Activated T-helper 1 cell treated with Interleukin-2 at 50 U/mL for 16 hours (primary cell): ENCODE data around the gene TAF11.
A peak's percentile ranks its signal among the peaks of the same experiment; 100 is the strongest.
"Not testable (repeated sequence)": the region's sequence is repeated elsewhere in the genome, so short reads cannot be mapped to it uniquely, and the experiment has no call there.

Source experiments
- DNase-seq: peaks from one replicate; pipeline ENCODE4 v3.0.0-alpha.2; 2020; ENCODE audit warnings: low read depth

Gene TAF11

DNA sequence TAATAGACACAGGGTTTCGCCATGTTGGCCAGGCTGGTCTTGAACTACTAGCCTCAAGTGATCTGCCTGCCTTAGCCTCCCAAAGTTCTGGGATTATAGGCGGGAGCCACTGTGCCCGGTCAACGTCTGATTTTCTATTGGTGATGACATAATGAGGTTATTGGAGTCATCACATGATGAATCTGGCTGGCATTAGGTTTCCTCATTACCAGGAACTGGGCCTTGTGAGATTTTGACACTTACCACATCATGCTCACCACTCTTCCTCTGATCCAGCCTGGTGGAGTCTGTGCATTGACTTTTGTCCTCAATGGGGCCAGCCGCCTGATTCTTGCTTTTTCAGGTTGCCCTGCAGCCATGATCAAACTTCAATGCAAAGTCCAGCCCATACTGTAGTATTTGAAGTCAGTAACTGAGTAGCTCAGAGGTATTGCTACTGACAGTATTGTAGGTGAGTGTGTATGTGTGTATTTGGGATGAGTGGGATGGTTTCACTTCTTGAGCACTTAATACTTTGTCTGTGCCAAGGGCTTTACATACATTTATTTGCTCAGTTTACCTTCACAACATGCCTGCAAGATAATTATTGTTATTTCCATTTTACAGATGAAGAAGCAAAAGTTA is 17.3 kb upstream of the TAF11 start:
- no peak for DNase-seq

DNA sequence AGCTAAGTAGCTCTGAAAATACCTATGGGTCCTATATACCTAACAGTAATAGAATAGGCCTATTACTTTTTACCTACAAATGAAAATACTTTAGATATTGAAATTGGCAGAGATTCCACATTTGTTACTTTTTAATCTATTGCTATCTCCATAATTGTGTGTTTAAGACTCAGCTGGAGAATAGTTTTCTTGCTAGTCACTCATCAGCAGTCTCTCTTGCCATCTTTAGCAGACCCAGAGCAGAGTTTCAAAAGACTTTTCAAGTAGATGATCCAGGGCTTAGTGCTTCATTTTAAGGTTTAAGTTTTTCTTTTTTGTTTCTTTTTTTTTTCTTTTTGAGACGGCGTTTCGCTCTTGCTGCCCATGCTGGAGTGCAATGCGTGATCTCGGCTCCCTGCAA is 14.1 kb upstream of the TAF11 start:
- DNase-seq, result no peak

- DNase-seq, result no peak
These were observed 12.6 kb upstream of the TAF11 start for GRCh38 chr6:34900321-34901031.

GRCh38 chr6:34899748-34900147 is 11.9 kb upstream of the TAF11 start:
- DNase-seq, result not testable (repeated sequence)

DNA sequence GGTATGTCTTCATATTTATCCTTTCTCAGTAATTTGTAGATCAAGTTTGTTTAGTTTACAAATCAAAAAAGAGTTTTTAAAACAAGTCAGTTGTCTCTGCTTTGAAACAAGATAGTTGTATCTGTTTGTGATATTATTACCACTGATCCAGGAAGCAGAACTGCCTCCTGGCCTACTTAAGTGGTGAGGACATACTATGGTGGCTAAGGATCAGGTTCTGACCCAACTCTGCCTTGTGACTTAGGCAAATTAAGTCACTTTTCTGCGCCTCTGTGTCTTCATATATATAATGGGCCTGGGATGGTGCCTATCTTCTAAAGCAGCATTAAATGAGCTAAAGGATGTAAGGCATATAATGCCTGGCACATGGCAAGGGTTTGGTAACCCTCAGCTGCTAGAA is 9.9 kb upstream of the TAF11 start:
- DNase-seq, result no peak

- DNase-seq, result no peak
These were observed 9.3 kb upstream of the TAF11 start for GRCh38 chr6:34897130-34897529.

- no peak for DNase-seq
These were observed 6.9 kb upstream of the TAF11 start for GRCh38 chr6:34894693-34895092.

DNA sequence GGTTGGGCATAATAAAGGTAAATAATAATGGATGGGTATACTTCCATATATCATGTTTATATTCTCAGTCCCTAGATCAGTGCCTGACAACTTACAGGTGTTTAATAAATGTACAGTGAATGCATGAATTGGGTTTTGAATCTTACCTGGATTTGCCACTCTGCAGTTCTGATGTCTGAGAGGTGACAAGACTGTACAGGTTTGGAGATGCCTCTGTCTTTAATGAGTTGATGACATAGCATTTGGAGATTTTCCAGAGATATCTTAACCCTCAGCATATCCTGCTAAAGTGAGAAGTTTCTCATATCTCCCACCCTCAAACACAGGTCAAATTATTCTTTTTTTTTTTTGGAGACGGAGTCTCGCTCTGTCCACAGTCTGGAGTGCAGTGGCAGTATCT is 3.5 kb upstream of the TAF11 start:
- DNase-seq, result no peak

DNA sequence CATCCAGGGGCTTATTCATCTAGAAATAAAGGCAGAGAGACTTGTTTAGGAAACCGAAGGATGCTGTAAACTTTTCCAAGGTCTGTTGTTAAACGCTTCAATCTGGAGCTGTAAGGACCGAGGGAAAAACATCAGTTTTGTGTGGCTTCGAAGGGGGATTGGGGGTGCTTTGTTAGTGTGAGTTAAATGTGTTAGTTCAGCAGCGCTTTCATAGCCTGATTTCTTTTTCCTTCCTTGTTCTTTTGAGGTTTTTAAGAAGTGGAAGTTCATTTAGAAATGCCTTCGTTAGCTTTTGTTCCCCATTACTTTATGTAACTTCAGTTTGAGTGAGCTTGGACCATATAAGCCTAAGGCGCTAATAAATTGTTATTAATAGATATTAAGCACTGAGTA is 2.7 kb upstream of the TAF11 start:
- DNase-seq, result no peak

GRCh38 chr6:34888874-34889555 is 1.2 kb upstream of the TAF11 start, which contains the start of gene ANKS1A:
Gene ANKS1A (plus strand): TSS chr6:34889255. CDS start chr6:34889403, 148 bp downstream.
- peak; percentile 89 for DNase-seq

DNA sequence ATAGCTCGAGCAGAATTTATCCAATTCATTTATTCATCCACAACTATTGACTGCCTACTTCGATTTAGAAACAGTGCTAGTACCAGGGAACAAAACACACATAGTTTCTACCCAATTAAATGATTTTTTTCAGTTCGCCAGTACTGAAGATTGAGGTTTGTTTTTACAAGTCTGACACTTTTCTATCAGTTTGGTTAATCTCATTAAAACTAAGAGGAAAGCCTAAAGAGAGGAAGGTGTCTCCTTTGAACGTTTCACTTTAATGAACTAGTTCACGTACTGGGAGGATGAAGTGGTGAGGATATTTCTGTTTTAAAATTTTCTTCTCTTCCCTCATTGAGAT is 643 bp upstream of the TAF11 start:
- DNase-seq, result no peak

GRCh38 chr6:34885837-34886236 is 2.0 kb downstream of the TAF11 start:
- DNase-seq, result not testable (repeated sequence)

- no peak for DNase-seq
These were observed 2.8 kb downstream of the TAF11 start for GRCh38 chr6:34884996-34885395.

- DNase-seq, result not testable (repeated sequence)
These were observed 3.8 kb downstream of the TAF11 start for GRCh38 chr6:34884073-34884472.

DNA sequence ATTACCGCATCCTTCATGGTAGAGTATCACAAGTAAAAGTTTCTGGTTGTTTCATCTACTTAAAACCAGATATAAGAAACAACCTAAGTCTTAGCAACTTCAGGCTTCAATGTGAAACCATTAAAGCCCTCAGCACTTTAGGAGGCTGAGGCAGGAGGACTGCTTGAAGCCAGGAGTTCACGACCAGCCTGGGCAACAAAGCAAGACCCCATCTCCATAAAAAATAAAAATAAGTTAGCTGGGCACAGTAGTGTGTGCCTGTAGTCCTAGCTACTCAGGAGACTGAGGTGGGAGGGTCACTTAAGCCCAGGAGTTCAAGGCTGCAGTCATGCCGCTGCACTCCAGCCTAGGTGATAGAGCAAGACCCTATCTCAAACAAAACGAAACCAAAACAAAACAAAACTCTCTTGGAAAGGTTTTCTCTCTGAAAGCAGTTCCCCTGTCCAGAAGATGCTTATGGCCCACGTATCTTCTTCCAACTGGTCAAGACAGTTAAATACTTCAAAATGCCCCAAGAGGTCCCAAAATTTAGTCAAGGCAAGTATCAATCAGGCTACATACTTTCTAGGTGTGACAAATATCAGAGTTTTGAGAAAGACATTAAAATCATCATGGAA is 9.9 kb downstream of the TAF11 start:
- DNase-seq, result no peak

- no peak for DNase-seq
These were observed 10.6 kb downstream of the TAF11 start for GRCh38 chr6:34877259-34877658.

DNA sequence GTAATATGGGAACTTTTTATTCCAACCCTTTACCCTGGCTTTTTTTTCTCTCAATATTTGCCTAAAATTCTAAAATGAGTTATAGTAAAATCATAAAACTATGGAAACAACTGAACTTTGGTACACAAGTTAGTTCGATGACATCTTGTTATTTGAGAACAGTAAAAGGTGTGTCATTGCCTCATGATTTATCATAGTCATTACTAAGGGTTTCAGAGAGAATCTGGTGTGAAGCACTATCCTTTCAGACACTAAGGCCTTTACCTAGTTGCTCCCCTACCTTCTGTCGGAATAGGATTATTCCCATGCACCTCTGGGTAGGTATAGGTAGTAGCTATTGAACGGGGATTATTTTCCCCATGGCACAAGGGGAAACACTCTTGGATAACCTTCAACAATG is 11.4 kb downstream of the TAF11 start:
- no peak for DNase-seq

DNA sequence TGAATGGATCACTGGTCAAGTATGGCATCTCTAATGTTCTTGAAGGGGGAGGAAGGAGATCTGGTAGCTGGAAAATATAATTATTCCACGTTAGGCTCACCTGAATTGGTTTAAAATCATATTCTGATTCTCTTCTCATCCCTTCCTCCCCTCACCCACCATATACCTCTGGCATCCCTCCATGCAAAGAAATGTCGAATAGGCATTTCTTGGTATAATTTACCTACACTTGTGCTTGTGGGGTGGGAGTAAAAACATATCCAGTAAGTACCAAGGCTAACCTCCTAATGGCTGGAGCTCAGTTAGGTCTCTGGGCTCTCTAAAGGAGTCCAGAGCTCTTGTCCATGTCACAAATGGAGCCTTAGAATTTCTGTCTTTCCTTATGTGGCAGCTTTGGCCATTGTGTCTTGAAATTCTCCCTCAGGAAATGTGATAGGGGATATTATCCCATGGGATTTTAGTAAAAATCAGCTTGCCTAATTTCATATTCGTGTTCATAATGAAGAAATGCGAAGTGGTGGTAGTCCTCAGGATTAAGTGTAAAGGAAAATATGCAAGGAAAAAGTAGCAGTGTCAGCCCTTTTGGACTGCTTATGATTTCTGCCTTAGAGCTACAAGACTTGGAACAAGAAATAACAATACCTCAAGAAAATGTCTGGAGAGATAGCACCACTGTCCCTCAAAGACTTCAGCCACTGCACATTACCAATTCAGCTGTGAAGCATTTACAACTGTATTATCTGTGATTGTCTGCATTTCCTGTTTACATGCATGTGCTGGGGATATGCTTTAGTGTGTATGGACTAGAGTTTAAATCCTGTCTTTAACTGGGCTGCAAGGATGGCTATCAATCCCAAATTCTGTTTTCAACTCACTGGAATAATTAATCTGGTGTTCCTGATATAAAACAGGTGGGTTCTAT is 12.3 kb downstream of the TAF11 start:
- DNase-seq, result no peak

- DNase-seq, result no peak
These were observed 15.5 kb downstream of the TAF11 start for GRCh38 chr6:34872332-34872731.

DNA sequence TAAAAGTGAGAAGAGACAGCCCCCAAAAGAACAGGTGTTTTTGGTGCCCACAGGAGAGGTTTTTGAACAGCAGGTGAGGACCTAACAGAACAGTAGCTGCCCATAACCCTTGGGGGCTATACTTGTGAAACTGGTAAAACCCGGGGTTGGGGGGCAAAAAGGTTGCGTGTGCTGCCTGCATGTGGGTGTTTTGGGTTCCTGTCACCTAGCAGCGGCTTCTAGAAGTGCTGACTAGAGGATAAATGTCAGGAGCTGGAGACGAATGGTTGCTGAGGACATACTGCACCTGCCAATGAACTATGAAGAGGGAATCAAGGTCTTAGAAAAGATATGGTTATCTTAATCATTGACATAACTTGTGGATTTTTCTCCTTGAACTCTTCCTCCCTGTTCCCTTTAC is 16.0 kb downstream of the TAF11 start:
- no peak for DNase-seq

DNA sequence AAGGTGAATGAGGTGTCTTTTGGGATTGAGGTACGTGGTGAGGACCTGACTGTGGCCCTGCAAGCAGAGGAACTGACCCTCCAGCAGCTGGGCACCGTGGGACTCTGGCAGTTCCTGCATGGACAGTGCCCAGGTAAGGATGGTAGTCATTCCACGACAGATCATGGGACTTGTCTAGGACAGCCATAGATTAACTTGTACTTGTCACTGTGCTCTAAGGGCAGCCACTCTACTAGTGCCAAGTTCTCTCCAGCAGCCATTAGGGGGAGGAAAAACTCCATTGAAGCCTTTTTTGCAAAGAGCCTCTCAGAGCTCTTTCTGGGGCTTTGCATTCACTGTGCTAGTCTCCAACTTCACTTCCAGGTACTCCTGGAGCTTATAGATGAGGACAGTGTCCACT is 20.4 kb downstream of the TAF11 start:
- DNase-seq, result no peak

- no peak for DNase-seq
These were observed 21.3 kb downstream of the TAF11 start for GRCh38 chr6:34866509-34866908.
